RWPE1 (cell line): ENCODE measurements around the gene SLC4A7.
A peak's percentile ranks its signal among the peaks of the same experiment; 100 is the strongest.
"Not testable (repeated sequence)": the region's sequence is repeated elsewhere in the genome, so short reads cannot be mapped to it uniquely, and the experiment has no call there.

Experiments
- CTCF ChIA-PET: fragments of 350-600 bp; sonication (Branson Sonifier 250); formaldehyde crosslinking; extraction: SDS; loops from one replicate; lab custom pipeline; 2021; lab: Yijun Ruan, JAX
- POLR2A ChIA-PET: fragments of 400-600 bp; formaldehyde crosslinking; extraction: SDS; loops from one replicate; lab custom pipeline; 2020; ENCODE audit warnings: antibody characterized with exemption; ENCODE audit not compliant: low non-redundant PET; lab: Yijun Ruan, JAX
- DNase-seq: peaks from one replicate; pipeline ENCODE4 v3.0.0; 2012; ENCODE audit warnings: low spot score
- H3K27ac ChIP-seq: fragments of 450-650 bp; 2 replicates; pipeline ENCODE4 v1.5.1; 2017
- TF ChIP-seq, protein P1 (sequence below): fragments of 450-650 bp; conservative IDR thresholded peaks from 2 replicates; pipeline ENCODE4 v1.5.1; 2017; ENCODE audit warnings: low read depth, mild to moderate bottlenecking

The SLC4A7 gene

DNA sequence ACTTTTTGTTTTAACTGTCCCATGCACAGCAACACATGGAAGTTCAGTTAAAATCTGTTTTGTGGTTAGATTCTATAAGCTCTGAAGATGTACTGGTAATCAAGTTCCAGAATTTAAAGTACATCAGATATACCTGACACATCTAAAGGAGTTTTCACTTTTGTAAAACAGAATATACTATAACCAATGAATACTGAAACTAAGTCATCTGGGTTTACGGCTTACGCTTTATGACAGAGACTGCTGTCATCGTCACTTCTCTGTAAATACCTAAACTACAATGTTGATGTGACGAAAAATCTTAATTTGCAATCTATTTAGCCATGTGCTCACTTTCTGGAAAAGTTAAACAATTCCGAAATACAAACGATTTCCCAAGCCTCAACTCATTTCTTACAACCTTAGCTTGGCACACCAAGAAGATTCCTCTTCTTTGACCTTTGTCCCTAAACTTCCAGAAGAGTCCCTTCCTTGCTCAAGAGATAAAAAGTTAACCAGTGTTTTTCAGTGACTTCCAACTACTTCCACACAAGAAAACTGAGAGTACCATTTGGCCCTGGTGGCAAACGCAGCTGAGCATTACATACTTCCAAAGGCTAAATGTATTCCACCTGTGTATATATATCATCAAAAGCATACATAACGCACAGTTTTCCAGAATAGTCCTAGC, 58.2 kb downstream of the SLC4A7 start:
- H3K27ac ChIP-seq: no peak overlapping the region
- ChIA-PET POLR2A (no interaction called here), CTCF (no interaction called here)
- TF ChIP-seq, protein P1, sequence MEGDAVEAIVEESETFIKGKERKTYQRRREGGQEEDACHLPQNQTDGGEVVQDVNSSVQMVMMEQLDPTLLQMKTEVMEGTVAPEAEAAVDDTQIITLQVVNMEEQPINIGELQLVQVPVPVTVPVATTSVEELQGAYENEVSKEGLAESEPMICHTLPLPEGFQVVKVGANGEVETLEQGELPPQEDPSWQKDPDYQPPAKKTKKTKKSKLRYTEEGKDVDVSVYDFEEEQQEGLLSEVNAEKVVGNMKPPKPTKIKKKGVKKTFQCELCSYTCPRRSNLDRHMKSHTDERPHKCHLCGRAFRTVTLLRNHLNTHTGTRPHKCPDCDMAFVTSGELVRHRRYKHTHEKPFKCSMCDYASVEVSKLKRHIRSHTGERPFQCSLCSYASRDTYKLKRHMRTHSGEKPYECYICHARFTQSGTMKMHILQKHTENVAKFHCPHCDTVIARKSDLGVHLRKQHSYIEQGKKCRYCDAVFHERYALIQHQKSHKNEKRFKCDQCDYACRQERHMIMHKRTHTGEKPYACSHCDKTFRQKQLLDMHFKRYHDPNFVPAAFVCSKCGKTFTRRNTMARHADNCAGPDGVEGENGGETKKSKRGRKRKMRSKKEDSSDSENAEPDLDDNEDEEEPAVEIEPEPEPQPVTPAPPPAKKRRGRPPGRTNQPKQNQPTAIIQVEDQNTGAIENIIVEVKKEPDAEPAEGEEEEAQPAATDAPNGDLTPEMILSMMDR: no peak
- DNase-seq: no peak

DNA sequence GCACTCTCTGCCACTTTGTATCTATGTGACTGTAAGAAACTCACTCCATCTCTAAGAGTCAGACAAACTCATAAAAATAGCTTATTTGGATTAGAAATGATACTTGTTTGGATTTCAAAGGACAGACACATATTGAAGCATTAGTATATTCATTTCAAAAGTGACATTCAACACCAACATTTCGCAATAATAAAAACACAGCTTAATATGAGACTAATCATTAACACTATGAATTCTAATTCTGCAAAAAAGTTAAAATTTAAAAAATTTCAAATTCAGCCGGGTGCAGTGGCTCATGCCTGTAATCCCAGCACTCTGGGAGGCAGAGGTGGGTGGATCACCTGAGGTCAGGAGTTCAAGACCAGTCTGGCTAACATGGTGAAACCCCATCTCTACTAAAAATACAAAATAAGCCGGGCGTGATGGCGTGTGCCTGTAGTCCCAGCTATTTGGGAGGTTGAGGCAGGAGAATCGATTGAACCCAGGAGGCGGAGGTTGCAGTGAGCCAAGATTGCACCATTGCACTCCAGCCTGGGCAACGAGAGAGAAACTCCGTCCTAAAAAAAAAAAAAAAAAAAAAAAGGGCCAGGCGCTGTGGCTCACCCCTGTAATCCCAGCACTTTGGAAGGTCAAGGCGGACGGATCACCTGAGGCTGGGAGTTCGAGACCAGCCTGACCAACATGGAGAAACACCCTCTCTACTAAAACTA, 59.2 kb downstream of the SLC4A7 start:
- H3K27ac ChIP-seq, POLR2A ChIA-PET, CTCF ChIA-PET, DNase-seq: not testable (repeated sequence)

DNA sequence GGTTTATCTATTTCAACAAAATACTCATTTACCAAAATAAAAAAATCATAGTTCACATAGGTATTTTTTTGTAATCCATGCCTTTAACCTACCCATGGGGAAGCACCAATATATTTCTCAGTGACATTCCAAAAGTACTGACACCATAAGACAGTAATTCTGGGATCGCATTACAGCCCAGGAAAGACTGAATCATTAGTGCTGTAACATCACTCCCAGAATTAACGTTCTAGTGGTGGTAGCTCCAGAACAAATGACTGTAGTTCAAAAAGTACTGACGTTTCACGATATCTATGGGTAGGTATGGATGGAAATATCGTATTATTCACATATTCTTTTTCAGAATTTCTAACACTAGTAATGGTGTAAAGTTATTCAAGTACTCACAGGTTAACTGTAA, 60.7 kb downstream of the SLC4A7 start:
- no peak overlapping the region for H3K27ac ChIP-seq
- ChIA-PET POLR2A (no interaction called here), CTCF (no interaction called here)
- TF ChIP-seq, protein P1: no peak
- peak; percentile 5 for DNase-seq

DNA sequence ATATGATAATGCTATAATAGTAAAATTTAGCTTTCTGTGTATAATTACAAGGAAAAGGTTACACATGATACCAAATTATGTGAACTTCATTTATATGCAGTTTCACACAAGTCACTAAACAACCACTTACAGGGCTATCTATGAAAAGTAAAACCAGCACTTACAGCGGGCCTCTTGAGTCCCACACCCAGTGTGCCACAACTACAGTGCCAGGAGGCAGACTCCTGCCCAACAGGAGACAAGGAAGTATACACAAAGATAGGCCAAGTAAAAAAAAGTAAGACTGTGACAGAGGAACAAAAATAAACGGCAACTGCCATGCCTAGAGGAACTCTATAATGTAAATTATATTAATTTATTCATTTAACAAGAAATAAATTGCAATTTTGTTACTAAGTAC, 61.6 kb downstream of the SLC4A7 start:
- no peak overlapping the region for H3K27ac ChIP-seq
- POLR2A ChIA-PET: no interaction called here
- CTCF ChIA-PET: no interaction called here
- no peak for DNase-seq
- TF ChIP-seq, protein P1: no peak

DNA sequence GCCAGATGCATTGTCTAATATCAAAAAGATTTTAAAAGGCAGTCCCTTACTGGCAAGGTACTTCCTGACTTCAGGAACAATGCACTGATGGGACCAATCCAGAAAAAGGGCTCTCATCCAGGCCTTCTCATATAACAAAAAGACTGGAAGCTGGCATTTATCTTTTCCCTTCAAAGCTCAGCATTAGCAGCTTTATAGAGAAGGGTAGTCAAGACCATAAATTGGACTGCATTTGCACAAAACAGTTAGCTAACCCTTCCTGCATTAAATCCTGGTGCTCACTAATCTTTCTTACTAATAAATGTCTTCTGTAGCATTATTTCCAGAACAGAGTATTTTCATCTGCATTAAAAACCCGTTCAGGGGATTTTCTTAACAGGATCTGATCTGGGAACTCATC, 69.0 kb downstream of the SLC4A7 start:
- TF ChIP-seq, protein P1: no peak
- DNase-seq: no peak
- CTCF ChIA-PET: interaction anchor here (0.6 kb wide), 1 partner anchor 308 kb away, joined by 3 read pairs; no protein-coding TSS in a partner anchor
- POLR2A ChIA-PET: no interaction called here
- no peak overlapping the region for H3K27ac ChIP-seq

DNA sequence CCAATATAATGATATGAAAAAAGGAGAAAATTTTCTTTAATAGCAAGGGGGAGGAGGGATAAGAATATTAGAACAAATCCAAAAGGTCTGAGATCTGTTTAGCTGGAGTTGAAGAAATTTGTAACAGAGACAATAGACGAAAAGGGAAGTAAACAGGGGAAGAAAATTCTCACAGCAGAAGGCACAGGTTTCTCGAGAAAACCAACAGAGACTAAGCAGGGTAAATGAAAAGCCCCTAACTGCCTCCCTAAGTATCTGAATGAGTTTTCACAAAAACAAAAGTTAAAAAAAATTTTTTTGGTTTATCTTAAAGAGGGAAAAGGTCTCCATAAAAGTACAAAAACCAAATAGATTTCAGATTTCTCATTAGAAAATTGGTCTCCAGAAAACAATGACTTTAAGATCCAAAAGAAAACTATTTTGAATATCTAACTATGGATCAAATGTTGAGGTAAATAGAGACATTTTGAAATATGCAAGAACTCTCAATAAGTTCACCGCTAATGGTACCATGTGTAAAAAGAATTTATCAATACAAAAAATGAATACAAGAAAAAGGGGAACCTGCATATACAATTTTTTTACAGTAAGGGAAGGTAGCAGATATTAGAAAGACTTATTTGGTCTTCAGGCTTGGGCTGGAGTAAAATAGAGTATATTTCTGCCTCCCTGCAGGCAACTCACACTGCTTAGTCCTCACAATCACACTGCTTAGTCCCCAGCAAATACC, 91.1 kb downstream of the SLC4A7 start:
- ChIA-PET CTCF (no interaction called here), POLR2A (no interaction called here)
- TF ChIP-seq, protein P1: no peak
- H3K27ac ChIP-seq: no peak overlapping the region
- DNase-seq: no peak

DNA sequence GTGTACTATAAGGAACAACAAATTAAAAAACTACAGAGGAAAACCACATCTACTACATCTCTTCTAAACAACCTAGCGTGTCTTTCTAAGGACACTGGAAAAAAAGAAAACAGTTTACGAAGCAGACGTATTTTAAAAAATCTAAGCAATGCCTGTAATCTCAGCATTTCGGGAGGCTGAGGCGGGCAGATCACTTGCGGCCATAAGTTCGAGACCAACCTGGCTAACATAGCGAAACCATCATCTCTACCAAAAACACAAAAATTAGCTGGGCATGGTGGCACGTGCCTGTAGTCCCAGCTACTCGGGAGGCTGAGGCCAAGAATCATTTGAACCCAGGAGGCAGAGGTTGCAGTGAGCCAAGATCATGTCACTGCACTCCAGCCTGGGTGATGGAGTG, 91.8 kb downstream of the SLC4A7 start:
- DNase-seq, H3K27ac ChIP-seq, POLR2A ChIA-PET, CTCF ChIA-PET: not testable (repeated sequence)
